SIG-M5 treated with dmso at 0.1 percent for 504 hours (cell line): ENCODE results near the gene LMAN2.
"Not testable (repeated sequence)": the region's sequence is repeated elsewhere in the genome, so short reads cannot be mapped to it uniquely, and the experiment has no call there.

Experiments
- DNase-seq: peaks from one replicate; lab custom pipeline; 2025; ENCODE audit not compliant: unreplicated experiment; lab: John Stamatoyannopoulos, UW

LMAN2 gene

GRCh38 chr5:177307544-177308363 is 43.7 kb downstream of the LMAN2 start:
- DNase-seq, result no peak

GRCh38 chr5:177306674-177307543 is 44.6 kb downstream of the LMAN2 start:
- DNase-seq, result peak; percentile 96

- not testable (repeated sequence) for DNase-seq
Measured at GRCh38 chr5:177306103-177306640, 45.3 kb downstream of the LMAN2 start.

GRCh38 chr5:177304392-177305119 is 46.9 kb downstream of the LMAN2 start:
- DNase-seq, result no peak

GRCh38 chr5:177303925-177304391 is 47.5 kb downstream of the LMAN2 start:
- DNase-seq, result no peak

GRCh38 chr5:177303121-177303924 is 48.1 kb downstream of the LMAN2 start, which contains the start of the genes PRELID1 and RAB24:
Gene PRELID1, plus strand, starts transcription at chr5:177303799. Its CDS starts 187 bp downstream, at chr5:177303986.
Gene RAB24, minus strand, starts transcription at chr5:177303719. Its CDS starts 431 bp downstream, at chr5:177303288.
- peak; percentile 78 for DNase-seq

GRCh38 chr5:177302354-177303110 is 48.9 kb downstream of the LMAN2 start:
- DNase-seq, result peak; percentile 47

GRCh38 chr5:177301503-177302165 is 49.8 kb downstream of the LMAN2 start:
- DNase-seq, result peak; percentile 72

GRCh38 chr5:177300951-177301350 is 50.5 kb downstream of the LMAN2 start:
- no peak for DNase-seq

GRCh38 chr5:177300236-177300880 is 51.1 kb downstream of the LMAN2 start:
- peak; percentile 96 for DNase-seq

- no peak for DNase-seq
Measured at GRCh38 chr5:177299697-177300096, 51.8 kb downstream of the LMAN2 start.

GRCh38 chr5:177297922-177298321 is 53.5 kb downstream of the LMAN2 start:
- no peak for DNase-seq

GRCh38 chr5:177296581-177296980 is 54.9 kb downstream of the LMAN2 start:
- no peak for DNase-seq

GRCh38 chr5:177295924-177296323 is 55.5 kb downstream of the LMAN2 start:
- no peak for DNase-seq

GRCh38 chr5:177294632-177295031 is 56.8 kb downstream of the LMAN2 start:
- DNase-seq, result no peak

- DNase-seq, result no peak
Measured at GRCh38 chr5:177293819-177294581, 57.5 kb downstream of the LMAN2 start.

- no peak for DNase-seq
Measured at GRCh38 chr5:177291735-177292134, 59.7 kb downstream of the LMAN2 start.
